T-helper 17 cell (primary cell): Measurements from ENCODE around the gene IQGAP3. TPM values are rescaled to one million over a fixed set of nuclear protein-coding genes. Genes with fewer than 3 reads are reported as not detected.
A peak's percentile ranks its signal among the peaks of the same experiment; 100 is the strongest.

ENCODE experiments used
- ATAC-seq: fragments of 150-1000 bp; cut with Tn5 transposase; 2 replicates; pipeline ENCODE4 v1.10.0; 2021; ENCODE audit warnings: mild to moderate bottlenecking, moderate library complexity
- DNase-seq, 3 donors: peaks; one replicate each; pipeline versions ENCODE4 v3.0.0 to v3.0.0-alpha.2; 2020 to 2021
- H3K9me3 ChIP-seq: one replicate; pipeline ENCODE4 v1.7.0; 2013; ENCODE audit warnings: low read length, mild to moderate bottlenecking; ENCODE audit not compliant: control insufficient read depth, poor library complexity, severe bottlenecking
- H3K27ac Mint-ChIP-seq: one replicate; pipeline ENCODE4 v1.8.0; 2022; ENCODE audit warnings: mild to moderate bottlenecking, moderate library complexity, mixed read lengths
- H3K27me3 Mint-ChIP-seq: one replicate; pipeline ENCODE4 v1.8.0; 2022; ENCODE audit warnings: mixed read lengths
- H3K36me3 Mint-ChIP-seq: one replicate; pipeline ENCODE4 v1.8.0; 2022; ENCODE audit warnings: low read depth, mixed read lengths
- H3K4me1 Mint-ChIP-seq: one replicate; pipeline ENCODE4 v1.8.0; 2022; ENCODE audit warnings: mild to moderate bottlenecking, mixed read lengths
- H3K4me3 Mint-ChIP-seq: one replicate; pipeline ENCODE4 v1.8.0; 2022; ENCODE audit warnings: mild to moderate bottlenecking, moderate library complexity, mixed read lengths
- total RNA-seq, 4 donors: library from RNA in 2 of 4; stranded (reverse) in 2 of 4; gene quantifications; one replicate each; pipeline ENCODE4 v1.2.3 and lab custom pipeline; 2022 to 2026

IQGAP3 gene
- total RNA-seq, 2 donors from 2014 or later, result not detected

- Mint-ChIP-seq H3K4me3 (no peak overlapping the region), H3K27ac (no peak overlapping the region), H3K4me1 (peaks cover 10% of the 10 kb centered on the region), H3K36me3 (peaks cover 8% of the 10 kb centered on the region), H3K27me3 (peaks cover 24% of the 10 kb centered on the region)
- DNase-seq, result no peak
- H3K9me3 ChIP-seq, result no peaks in the 10 kb centered on the region
- no peak for ATAC-seq
Measured at GRCh38 chr1:156578055-156578454, 5.7 kb upstream of the IQGAP3 start.

- peaks cover 11% of the 10 kb centered on the region for H3K36me3 Mint-ChIP-seq
- DNase-seq, result no peak
- no peak overlapping the region for H3K27ac Mint-ChIP-seq
- H3K4me3 Mint-ChIP-seq, result no peak overlapping the region
- ATAC-seq, result no peak
- H3K27me3 Mint-ChIP-seq, result peaks cover 29% of the 10 kb centered on the region
- no peaks in the 10 kb centered on the region for H3K9me3 ChIP-seq
- H3K4me1 Mint-ChIP-seq, result peaks cover 15% of the 10 kb centered on the region
Measured at GRCh38 chr1:156577550-156577949, 5.2 kb upstream of the IQGAP3 start.

DNA sequence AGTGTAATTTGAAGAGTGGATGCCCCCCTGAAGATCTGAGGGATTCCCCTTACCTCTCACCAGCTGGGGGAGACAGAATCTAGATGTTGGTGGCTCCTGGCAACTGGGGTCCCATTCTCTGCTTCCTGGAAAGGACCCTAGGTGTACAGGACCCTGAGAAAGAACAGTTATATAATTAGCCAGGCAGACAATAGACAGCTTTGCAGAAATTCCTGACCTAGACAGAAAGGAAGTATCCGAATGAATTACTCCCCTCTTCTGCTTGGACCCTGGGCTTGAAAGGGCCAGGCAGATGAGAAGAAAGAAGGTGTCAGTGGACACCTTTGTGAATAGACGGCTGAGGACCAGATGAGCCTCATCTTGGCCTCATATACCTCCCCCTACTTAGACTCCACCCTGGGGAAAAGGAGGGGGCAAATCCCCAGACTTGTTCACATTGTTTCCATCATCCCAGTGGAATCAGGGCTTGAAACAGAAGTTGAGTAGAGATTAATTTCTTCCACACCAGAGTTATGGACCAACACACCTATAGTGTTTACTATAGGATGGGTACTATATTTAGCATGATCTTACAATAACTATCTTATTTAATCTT lies 1.8 kb upstream of the IQGAP3 start:
- H3K9me3 ChIP-seq, result no peaks in the 10 kb centered on the region
- H3K36me3 Mint-ChIP-seq, result peaks cover 14% of the 10 kb centered on the region
- H3K4me1 Mint-ChIP-seq, result peaks cover 15% of the 10 kb centered on the region
- H3K4me3 Mint-ChIP-seq, result no peak overlapping the region
- peaks cover 50% of the 10 kb centered on the region for H3K27me3 Mint-ChIP-seq
- DNase-seq (no peak), ATAC-seq (no peak)
- H3K27ac Mint-ChIP-seq, result no peak overlapping the region

DNA sequence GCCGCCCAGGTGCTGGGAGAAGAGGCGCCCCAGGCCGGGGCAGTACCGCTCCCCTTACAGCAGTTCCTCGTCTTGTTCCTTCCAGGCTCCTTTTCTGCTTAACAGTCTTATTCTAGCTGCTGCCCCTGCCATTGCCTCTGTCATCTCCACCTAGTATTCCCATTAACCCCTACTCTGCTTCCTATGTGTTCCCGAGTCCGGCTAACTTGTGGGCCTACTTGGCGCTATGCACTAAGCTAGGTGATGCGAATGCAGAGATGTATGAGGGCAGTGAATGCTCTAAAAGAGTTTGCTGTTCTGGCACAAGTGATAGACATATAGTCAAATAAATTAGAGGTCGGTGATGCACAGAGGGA lies 276 bp upstream of the IQGAP3 start:
- Mint-ChIP-seq H3K4me1 (peaks cover 15% of the 10 kb centered on the region), H3K27me3 (peaks cover 44% of the 10 kb centered on the region), H3K4me3 (peak overlapping the region; percentile 93), H3K36me3 (peaks cover 11% of the 10 kb centered on the region), H3K27ac (peak overlapping the region; percentile 88)
- DNase-seq (no peak), ATAC-seq (no peak)
- no peaks in the 10 kb centered on the region for H3K9me3 ChIP-seq

GRCh38 chr1:156571261-156571852 lies 1.0 kb downstream of the IQGAP3 start:
- Mint-ChIP-seq H3K36me3 (peaks cover 11% of the 10 kb centered on the region), H3K4me3 (peak overlapping the region; percentile 93), H3K27ac (no peak overlapping the region), H3K4me1 (peaks cover 15% of the 10 kb centered on the region), H3K27me3 (peaks cover 40% of the 10 kb centered on the region)
- ATAC-seq, result no peak
- DNase-seq, result no peak
- H3K9me3 ChIP-seq, result no peaks in the 10 kb centered on the region

GRCh38 chr1:156566436-156566835 lies 5.9 kb downstream of the IQGAP3 start:
- Mint-ChIP-seq H3K27me3 (peaks cover 9% of the 10 kb centered on the region), H3K36me3 (no peaks in the 10 kb centered on the region), H3K4me3 (no peak overlapping the region), H3K27ac (no peak overlapping the region), H3K4me1 (peaks cover 2% of the 10 kb centered on the region)
- DNase-seq (no peak), ATAC-seq (no peak)
- no peaks in the 10 kb centered on the region for H3K9me3 ChIP-seq

GRCh38 chr1:156565519-156565918 lies 6.8 kb downstream of the IQGAP3 start:
- Mint-ChIP-seq H3K4me3 (no peak overlapping the region), H3K27me3 (peaks cover under 1% of the 10 kb centered on the region), H3K4me1 (no peaks in the 10 kb centered on the region), H3K27ac (no peak overlapping the region), H3K36me3 (no peaks in the 10 kb centered on the region)
- ATAC-seq, result no peak
- no peaks in the 10 kb centered on the region for H3K9me3 ChIP-seq
- DNase-seq, result no peak

DNA sequence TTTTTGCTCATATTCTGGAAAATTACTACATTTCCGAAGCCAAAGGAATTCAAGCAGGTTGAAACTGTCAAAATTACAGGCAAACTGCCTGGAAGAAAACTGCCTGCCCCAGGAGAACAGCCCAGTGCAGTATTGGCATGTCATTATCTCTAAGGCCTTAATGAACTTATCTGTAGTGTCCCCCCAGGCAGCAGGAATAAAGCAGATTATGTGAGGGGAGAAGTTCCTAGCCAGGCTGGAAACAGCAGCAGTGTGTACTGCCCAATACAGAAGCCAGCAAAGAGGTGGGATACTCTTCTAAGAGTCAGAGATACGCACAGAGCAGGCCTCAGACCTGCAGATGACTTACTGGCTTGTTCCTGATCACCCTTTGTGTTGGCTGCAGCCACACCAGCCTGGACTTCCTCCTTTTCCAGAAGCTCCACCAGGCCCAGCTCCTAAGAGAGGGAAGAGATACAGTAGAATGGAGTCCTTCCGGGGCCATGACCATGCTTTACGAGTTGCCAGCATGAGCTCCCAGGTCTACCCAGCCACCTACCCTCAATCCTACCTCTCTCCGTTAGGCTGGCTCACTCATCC lies 11.7 kb downstream of the IQGAP3 start:
- H3K9me3 ChIP-seq, result no peaks in the 10 kb centered on the region
- Mint-ChIP-seq H3K27me3 (no peaks in the 10 kb centered on the region), H3K27ac (no peak overlapping the region), H3K4me3 (no peak overlapping the region), H3K4me1 (no peaks in the 10 kb centered on the region), H3K36me3 (no peaks in the 10 kb centered on the region)
- ATAC-seq (no peak), DNase-seq (no peak)

- no peaks in the 10 kb centered on the region for H3K9me3 ChIP-seq
- Mint-ChIP-seq H3K4me3 (no peak overlapping the region), H3K36me3 (no peaks in the 10 kb centered on the region), H3K27me3 (no peaks in the 10 kb centered on the region), H3K27ac (no peak overlapping the region), H3K4me1 (no peaks in the 10 kb centered on the region)
- no peak for ATAC-seq
- no peak for DNase-seq
Measured at GRCh38 chr1:156559797-156560385, 12.5 kb downstream of the IQGAP3 start.

- no peak overlapping the region for H3K4me3 Mint-ChIP-seq
Measured at GRCh38 chr1:156559086-156559796, 13.1 kb downstream of the IQGAP3 start.

DNA sequence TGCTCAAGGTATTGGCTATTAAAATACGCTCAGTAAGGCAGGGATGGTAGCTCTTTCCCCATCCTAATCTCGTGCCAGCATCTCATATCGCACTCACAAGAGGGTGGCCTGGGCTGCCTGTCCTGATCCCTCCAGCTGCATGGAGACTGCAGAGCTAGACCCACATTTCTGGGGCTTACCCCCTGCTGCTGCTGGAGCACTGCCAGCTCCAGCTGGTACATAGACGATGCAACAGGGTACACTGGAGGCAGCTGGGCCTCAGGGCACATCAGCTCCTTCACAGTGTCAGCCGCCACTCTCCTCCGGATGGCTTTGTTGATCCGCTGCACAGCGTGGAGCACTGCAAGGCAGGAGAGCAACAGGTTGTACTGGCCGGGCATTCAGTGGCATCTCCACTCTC lies 16.0 kb downstream of the IQGAP3 start:
- Mint-ChIP-seq H3K4me1 (peaks cover 2% of the 10 kb centered on the region), H3K36me3 (no peaks in the 10 kb centered on the region), H3K4me3 (no peak overlapping the region), H3K27ac (no peak overlapping the region), H3K27me3 (no peaks in the 10 kb centered on the region)
- no peak for ATAC-seq
- no peak for DNase-seq
- H3K9me3 ChIP-seq, result no peaks in the 10 kb centered on the region

More at GRCh38 chr1:156559086-156559796, 13.1 kb downstream of the IQGAP3 start:
- H3K36me3 Mint-ChIP-seq, result no peaks in the 10 kb centered on the region
- ATAC-seq (no peak), DNase-seq (no peak)
- H3K27me3 Mint-ChIP-seq, result no peaks in the 10 kb centered on the region
- H3K4me1 Mint-ChIP-seq, result no peaks in the 10 kb centered on the region
- no peak overlapping the region for H3K27ac Mint-ChIP-seq
- H3K9me3 ChIP-seq, result no peaks in the 10 kb centered on the region

DNA sequence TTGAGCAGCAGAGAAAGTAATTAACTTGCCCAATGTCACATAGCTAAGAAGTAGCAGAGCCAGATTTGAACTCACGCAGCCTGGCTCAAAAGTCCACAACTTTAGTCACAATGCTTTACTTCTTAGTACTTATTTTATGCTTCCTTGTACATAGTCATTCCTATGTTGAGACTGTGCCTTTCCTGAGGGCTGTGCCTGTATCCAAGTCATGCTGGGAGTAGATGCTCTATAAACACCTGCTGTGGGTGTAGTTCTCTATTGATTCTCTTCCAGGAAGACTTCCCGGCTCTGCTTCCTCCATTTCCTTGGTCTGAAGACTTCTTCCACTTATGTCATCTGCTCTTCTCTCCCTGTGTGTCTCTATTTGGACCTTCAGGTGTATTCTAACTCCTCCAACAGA lies 16.6 kb downstream of the IQGAP3 start:
- no peak for ATAC-seq
- no peak for DNase-seq
- Mint-ChIP-seq H3K4me1 (peaks cover 2% of the 10 kb centered on the region), H3K27me3 (no peaks in the 10 kb centered on the region), H3K27ac (no peak overlapping the region), H3K4me3 (no peak overlapping the region), H3K36me3 (no peaks in the 10 kb centered on the region)
- no peaks in the 10 kb centered on the region for H3K9me3 ChIP-seq

- no peak for ATAC-seq
- no peaks in the 10 kb centered on the region for H3K36me3 Mint-ChIP-seq
- peaks cover 2% of the 10 kb centered on the region for H3K4me1 Mint-ChIP-seq
Measured at GRCh38 chr1:156554971-156555370, 17.4 kb downstream of the IQGAP3 start.

More at GRCh38 chr1:156554971-156555370, 17.4 kb downstream of the IQGAP3 start:
- Mint-ChIP-seq H3K27me3 (no peaks in the 10 kb centered on the region), H3K4me3 (no peak overlapping the region), H3K27ac (no peak overlapping the region)
- DNase-seq, result no peak
- H3K9me3 ChIP-seq, result no peaks in the 10 kb centered on the region
